Stomach (tissue), 9 donors: ENCODE data around the gene HTR6. TPM values are rescaled to one million over a fixed set of nuclear protein-coding genes. Genes with fewer than 3 reads are reported as not detected.
"Not testable (repeated sequence)": the region's sequence is repeated elsewhere in the genome, so short reads cannot be mapped to it uniquely, and the experiment has no call there.

ENCODE experiments used
- DNase-seq, 2 donors: peaks; one replicate each; pipeline versions ENCODE4 v3.0.0 to v3.0.0-alpha.2; 2013 to 2019
- H3K27ac ChIP-seq, 5 donors: fragments of 200-600 bp in 4 of 5; sonication (generic) in 4 of 5; one replicate each; pipeline ENCODE4 v1.5.1; 2013 to 2019; ENCODE audit warnings: mild to moderate bottlenecking in 1 of 5, moderate library complexity in 1 of 5
- H3K27me3 ChIP-seq, 3 donors: fragments of 200-600 bp; sonication (generic); one replicate each; pipeline ENCODE4 v1.5.1; 2017 to 2019; ENCODE audit warnings: mixed run types in 1 of 3
- H3K36me3 ChIP-seq, 4 donors: fragments of 200-600 bp; sonication (generic); 1 replicate in 3 of 4; 2 replicates in 1 of 4; pipeline ENCODE4 v1.5.1; 2016 to 2019
- H3K4me1 ChIP-seq, 4 donors: fragments of 200-600 bp; sonication (generic); one replicate each; pipeline ENCODE4 v1.5.1; 2016 to 2019
- H3K4me3 ChIP-seq, 4 donors: fragments of 200-600 bp; sonication (generic) in 3 of 4; one replicate each; pipeline ENCODE4 v1.5.1; 2016 to 2019; ENCODE audit warnings: mild to moderate bottlenecking in 1 of 4
- H3K9me3 ChIP-seq, 4 donors: fragments of 200-600 bp; sonication (generic); one replicate each; pipeline ENCODE4 v1.5.1; 2016 to 2019
- CTCF ChIP-seq, 7 experiments: fragments of 450-650 bp in 4 of 7; fragments of 200-600 bp in 3 of 7; sonication (generic) in 3 of 7; IDR thresholded peaks; one replicate each; pipeline ENCODE4 v1.5.1; 2016 to 2019; ENCODE audit warnings: antibody characterized with exemption in 7 of 7, control low read depth in 2 of 7, mild to moderate bottlenecking in 1 of 7
- EP300 ChIP-seq: sonication (generic); formaldehyde crosslinking; IDR thresholded peaks from one replicate; pipeline ENCODE4 v1.6.1; 2017; ENCODE audit warnings: antibody characterized with exemption
- POLR2A ChIP-seq, 4 donors: fragments of 450-650 bp; IDR thresholded peaks; one replicate each; pipeline ENCODE4 v1.6.1; 2016; ENCODE audit warnings: antibody characterized with exemption in 4 of 4, control low read depth in 2 of 4, mild to moderate bottlenecking in 1 of 4, moderate library complexity in 1 of 4
- POLR2AphosphoS5 ChIP-seq, 3 donors: sonication (generic); formaldehyde crosslinking; IDR thresholded peaks; one replicate each; pipeline ENCODE4 v1.6.1; 2016; ENCODE audit warnings: antibody characterized with exemption in 3 of 3
- WGBS, 5 donors: extraction: QIAGEN DNeasy Blood & Tissue Kit in 3 of 5; methylation state at CpG; one replicate each; pipeline versions ENCODE4 v1.1.5 to v1.1.7; 2013 to 2018; 5-methylcytosine and 5-hydroxymethylcytosine counted together
- intact Hi-C: fragments of 100-400 bp; cut with DNase I; formaldehyde crosslinking; loops from one replicate; pipeline ENCODE4 v1.15.1; 2023; ENCODE audit warnings: low total_unique reads
- polyA plus RNA-seq, 3 donors: library from polyadenylated mRNA; stranded (reverse); fragments of 200-250 nt; gene quantifications; one replicate each; pipeline ENCODE4 v1.2.3, GENCODE V29; 2013
- total RNA-seq, 5 donors: library from RNA; depleted of rRNA; stranded (reverse); fragments of >200 nt; gene quantifications; one replicate each; pipeline versions ENCODE4 v1.1.0 to v1.2.3, GENCODE V29; 2014 to 2016
- donor health status: healthy with polysubstance abuse.
- donor health status: Bipolar disorder and iron deficiency.
- donor health status: healthy.

Gene HTR6
- total and polyA plus RNA-seq, 8 donors, result not detected

- Histone ChIP-seq H3K9me3 (no peaks in the 10 kb centered on the region), H3K27me3 (no peaks in the 10 kb centered on the region), H3K4me1 (peaks cover 0 to 13% (median 2%) of the 10 kb centered on the region in 4 donors), H3K27ac (no peak overlapping the region), H3K36me3 (peaks cover 28 to 62% (median 51%) of the 10 kb centered on the region in 4 donors), H3K4me3 (no peak overlapping the region)
- DNase-seq, result no peak
- intact Hi-C loops, result no loop called here
- WGBS, 5 donors, result 80 to 87% (median 83%) methylated on average over 4 of the region's 4 CpGs
- TF ChIP-seq POLR2A (IDR thresholded peaks at IDR 0.05), result no peak
- TF ChIP-seq EP300, result no peak
- TF ChIP-seq POLR2AphosphoS5 (IDR thresholded peaks at IDR 0.05), result no peak
- TF ChIP-seq CTCF (IDR thresholded peaks at IDR 0.05), result no peak
Observed at GRCh38 chr1:19629357-19629756, 35.3 kb upstream of the HTR6 start.

GRCh38 chr1:19630192-19630591 lies 34.5 kb upstream of the HTR6 start:
- H3K4me3 ChIP-seq, DNase-seq, H3K27ac ChIP-seq, H3K27me3 ChIP-seq, H3K9me3 ChIP-seq, intact Hi-C loops: not testable (repeated sequence)
- Histone ChIP-seq H3K36me3 (peaks cover 23 to 54% (median 43%) of the 10 kb centered on the region in 4 donors), H3K4me1 (peaks cover 0 to 13% (median 2%) of the 10 kb centered on the region in 4 donors)
- WGBS, 5 donors, result 88 to 100% (median 92%) methylated on average over 1 of the region's 1 CpG

- Histone ChIP-seq H3K4me3 (no peak overlapping the region), H3K27ac (no peak overlapping the region), H3K36me3 (peaks cover 17 to 47% (median 36%) of the 10 kb centered on the region in 4 donors), H3K27me3 (no peaks in the 10 kb centered on the region), H3K9me3 (no peaks in the 10 kb centered on the region), H3K4me1 (peaks cover 0 to 8% (median 2%) of the 10 kb centered on the region in 4 donors)
- TF ChIP-seq CTCF (IDR thresholded peaks at IDR 0.05), result no peak
- no peak for TF ChIP-seq POLR2A (IDR thresholded peaks at IDR 0.05)
- TF ChIP-seq POLR2AphosphoS5 (IDR thresholded peaks at IDR 0.05), result no peak
- no peak for TF ChIP-seq EP300
- 73 to 78% (median 77%) methylated on average over 6 of the region's 6 CpGs for whole genome bisulfite sequencing, 5 donors
- intact Hi-C loops, result no loop called here
- no peak for DNase-seq
Observed at GRCh38 chr1:19630720-19631395, 33.8 kb upstream of the HTR6 start.

- 87 to 97% (median 91%) methylated on average over 2 of the region's 2 CpGs for WGBS, 5 donors
- intact Hi-C loops, result no loop called here
- no peak for TF ChIP-seq CTCF (IDR thresholded peaks at IDR 0.05)
- no peak for TF ChIP-seq EP300
- no peak for TF ChIP-seq POLR2A (IDR thresholded peaks at IDR 0.05)
- TF ChIP-seq POLR2AphosphoS5 (IDR thresholded peaks at IDR 0.05), result no peak
- no peaks in the 10 kb centered on the region for H3K27me3 ChIP-seq
- no peaks in the 10 kb centered on the region for H3K9me3 ChIP-seq
- no peaks in the 10 kb centered on the region for H3K4me1 ChIP-seq
- DNase-seq, result no peak
- H3K36me3 ChIP-seq, result peaks cover 4 to 33% (median 23%) of the 10 kb centered on the region in 4 donors
- no peak overlapping the region for H3K4me3 ChIP-seq
- no peak overlapping the region for H3K27ac ChIP-seq
Observed at GRCh38 chr1:19632211-19632610, 32.5 kb upstream of the HTR6 start.

GRCh38 chr1:19633106-19633505 lies 31.6 kb upstream of the HTR6 start:
- H3K9me3 ChIP-seq, result no peaks in the 10 kb centered on the region
- no peak overlapping the region for H3K27ac ChIP-seq
- intact Hi-C loops, result no loop called here
- 89 to 93% (median 91%) methylated on average over 2 of the region's 2 CpGs for WGBS, 5 donors
- TF ChIP-seq POLR2A (IDR thresholded peaks at IDR 0.05), result no peak
- H3K4me1 ChIP-seq, result no peaks in the 10 kb centered on the region
- H3K4me3 ChIP-seq, result no peak overlapping the region
- H3K36me3 ChIP-seq, result peaks cover 0 to 24% (median 14%) of the 10 kb centered on the region in 4 donors
- no peak for DNase-seq
- no peaks in the 10 kb centered on the region for H3K27me3 ChIP-seq

- H3K27me3 ChIP-seq, H3K27ac ChIP-seq, DNase-seq, H3K9me3 ChIP-seq, H3K4me3 ChIP-seq, intact Hi-C loops, H3K36me3 ChIP-seq: not testable (repeated sequence)
- H3K4me1 ChIP-seq, result peaks cover 0 to 11% (median 3%) of the 10 kb centered on the region in 4 donors
- 93 to 97% (median 95%) methylated on average over 9 of the region's 9 CpGs for WGBS, 5 donors
Observed at GRCh38 chr1:19635064-19635463, 29.6 kb upstream of the HTR6 start.
